GM12891 (cell line): ENCODE results near the gene MAST1.

Source experiments
- POLR2A ChIP-seq: IDR thresholded peaks from 2 replicates; pipeline ENCODE4 v1.6.1; 2011; ENCODE audit warnings: low read depth, low read length, control low read depth
- POLR2AphosphoS5 ChIP-seq: IDR thresholded peaks from 2 replicates; pipeline ENCODE4 v1.6.1; 2011; ENCODE audit warnings: low read depth, low read length, control low read depth
- POU2F2 ChIP-seq: IDR thresholded peaks from 2 replicates; pipeline ENCODE4 v1.6.1; 2011; ENCODE audit warnings: low read depth, mild to moderate bottlenecking, control low read depth, low read length, moderate library complexity
- SPI1 ChIP-seq: IDR thresholded peaks from 2 replicates; pipeline ENCODE4 v1.6.1; 2011; ENCODE audit warnings: low read depth, low read length, control low read depth
- TAF1 ChIP-seq: IDR thresholded peaks from 2 replicates; pipeline ENCODE4 v1.6.1; 2011; ENCODE audit warnings: low read depth, low read length, control low read depth

- TF ChIP-seq POLR2A (no peak), TAF1 (no peak), SPI1 (peak; percentile 16; the same call in 1 of the 2 replicates), POLR2AphosphoS5 (no peak), POU2F2 (no peak)
Measured at GRCh38 chr19:12794196-12794941, 43.9 kb upstream of the MAST1 start.
